Endothelial cell of umbilical vein (primary cell): ENCODE data around the gene IL3RA. TPM values are rescaled to one million over a fixed set of nuclear protein-coding genes. Genes with fewer than 3 reads are reported as not detected.

Experiments
- BruUV-seq: library from RNA; stranded (reverse); fragments of 400-500 nt; replicated peaks from 2 replicates; lab custom pipeline; 2021; lab: Mats Ljungman, UMichigan
- CTCF ChIA-PET: fragments of 300-600, 350-600 bp; sonication (Branson Sonifier 250); formaldehyde crosslinking; loops from one replicate; lab custom pipeline; 2021; ENCODE audit warnings: antibody characterized with exemption, inconsistent platforms; lab: Charles Lee
- POLR2A ChIA-PET: fragments of 300-600, 350-600 bp; sonication (Branson Sonifier 250); formaldehyde crosslinking; loops from one replicate; lab custom pipeline; 2021; ENCODE audit warnings: antibody characterized with exemption, inconsistent platforms; lab: Charles Lee
- DNase-seq: peaks from one replicate; pipeline ENCODE4 v3.0.0-alpha.2; 2011; ENCODE audit warnings: low read depth, low spot score
- FAIRE-seq: peaks from 2 replicates; lab custom pipeline; 2011; peaks lifted over from hg19 to GRCh38; lab: Jason Lieb, UNC
- H2AFZ ChIP-seq: 2 replicates; pipeline ENCODE4 v1.6.0; 2012; ENCODE audit warnings: low read depth, low read length, control low read depth, inconsistent platforms
- H3K27ac ChIP-seq: 2 replicates; pipeline ENCODE4 v1.5.1; 2011; ENCODE audit warnings: low read depth, mild to moderate bottlenecking, control low read depth, low read length, moderate library complexity; ENCODE audit not compliant: insufficient read depth
- H3K27me3 ChIP-seq, 2 experiments: 2 replicates each; pipeline versions ENCODE4 v1.6.0 to v1.6.1; 2011; ENCODE audit warnings: low read length in 2 of 2, mixed read lengths in 1 of 2; ENCODE audit not compliant: control insufficient read depth in 2 of 2, insufficient read depth in 2 of 2
- H3K36me3 ChIP-seq, 2 experiments: 2 replicates in 1 of 2; 3 replicates in 1 of 2; pipeline ENCODE4 v1.5.1; 2011; ENCODE audit warnings: low read length in 2 of 2, mild to moderate bottlenecking in 1 of 2, moderate library complexity in 1 of 2; ENCODE audit not compliant: control insufficient read depth in 2 of 2, insufficient read depth in 2 of 2; ENCODE audit errors: extremely low read depth in 1 of 2
- H3K4me1 ChIP-seq: 3 replicates; pipeline ENCODE4 v1.5.1; 2011; ENCODE audit warnings: mild to moderate bottlenecking, low read length; ENCODE audit not compliant: control insufficient read depth, insufficient read depth; ENCODE audit errors: extremely low read depth
- H3K4me2 ChIP-seq: 2 replicates; pipeline ENCODE4 v1.6.1; 2011; ENCODE audit warnings: low read length, control low read depth, mixed read lengths; ENCODE audit not compliant: insufficient read depth
- H3K4me3 ChIP-seq, 3 experiments: fragments of 200-600 bp in 1 of 3; sonication (generic), shearing (Covaris generic) in 1 of 3; replicated peaks in 1 of 3; 2 replicates each; pipeline ENCODE4 v1.5.1; 2011 to 2016; ENCODE audit warnings: control low read depth in 3 of 3, low read length in 3 of 3, mild to moderate bottlenecking in 2 of 3, inconsistent platforms in 1 of 3, low read depth in 1 of 3, moderate library complexity in 1 of 3; ENCODE audit not compliant: insufficient read depth in 1 of 3
- H3K79me2 ChIP-seq: 2 replicates; pipeline ENCODE4 v1.6.0; 2012; ENCODE audit warnings: low read length, inconsistent platforms; ENCODE audit not compliant: control insufficient read depth, insufficient read depth
- H3K9ac ChIP-seq: replicated peaks from 2 replicates; pipeline ENCODE3; 2011; ENCODE audit warnings: low read length, control low read depth; ENCODE audit not compliant: insufficient read depth; ENCODE audit errors: extremely low read depth
- H3K9me1 ChIP-seq: replicated peaks from 3 replicates; pipeline ENCODE4 v1.6.0; 2011; ENCODE audit warnings: mild to moderate bottlenecking, low read length; ENCODE audit not compliant: control insufficient read depth, insufficient read depth; ENCODE audit errors: extremely low read depth
- H3K9me3 ChIP-seq: replicated peaks from 2 replicates; pipeline ENCODE4 v1.5.1; 2012; ENCODE audit warnings: low read length, inconsistent platforms; ENCODE audit not compliant: control insufficient read depth, insufficient read depth
- H4K20me1 ChIP-seq: replicated peaks from 2 replicates; pipeline ENCODE3; 2011; ENCODE audit warnings: mild to moderate bottlenecking, low read length; ENCODE audit not compliant: control insufficient read depth, insufficient read depth; ENCODE audit errors: extremely low read depth
- CTCF ChIP-seq, 2 donors: IDR thresholded peaks; 1 replicate in 1 of 2; 2 replicates in 1 of 2; pipeline ENCODE4 v1.5.1; 2011; ENCODE audit warnings: low read length in 2 of 2, mild to moderate bottlenecking in 2 of 2, moderate library complexity in 2 of 2, control low read depth in 1 of 2, inconsistent platforms in 1 of 2, low read depth in 1 of 2; ENCODE audit not compliant: insufficient read depth in 1 of 2; ENCODE audit errors: extremely low read depth in 1 of 2
- EZH2 ChIP-seq: IDR thresholded peaks from 2 replicates; pipeline ENCODE4 v1.6.1; 2012; ENCODE audit warnings: borderline replicate concordance, low read depth, mild to moderate bottlenecking, moderate library complexity, low read length, inconsistent platforms; ENCODE audit not compliant: severe bottlenecking
- FOS ChIP-seq: IDR thresholded peaks from 2 replicates; pipeline ENCODE4 v1.6.1; 2011; ENCODE audit warnings: mild to moderate bottlenecking, low read length, moderate library complexity, borderline replicate concordance; ENCODE audit not compliant: insufficient read depth
- GATA2 ChIP-seq: IDR thresholded peaks from 2 replicates; pipeline ENCODE4 v1.7.0; 2011; ENCODE audit warnings: low read depth, mild to moderate bottlenecking, moderate library complexity, mixed read lengths, low read length; ENCODE audit not compliant: insufficient read length, insufficient read depth
- JUN ChIP-seq: IDR thresholded peaks from 2 replicates; pipeline ENCODE4 v1.6.1; 2011; ENCODE audit warnings: borderline replicate concordance, low read depth; ENCODE audit not compliant: insufficient read length, insufficient read depth
- MYC ChIP-seq: IDR thresholded peaks from one replicate; pipeline ENCODE4 v1.6.1; 2011; ENCODE audit warnings: mild to moderate bottlenecking, low read depth, low read length
- POLR2A ChIP-seq: IDR thresholded peaks from 2 replicates; pipeline ENCODE4 v1.6.1; 2012; ENCODE audit warnings: low read depth, mild to moderate bottlenecking, control low read depth, low read length
- POLR2AphosphoS5 ChIP-seq: IDR thresholded peaks from 2 replicates; pipeline ENCODE4 v1.6.1; 2012; ENCODE audit warnings: low read depth, mild to moderate bottlenecking, control low read depth, low read length, moderate library complexity; ENCODE audit not compliant: insufficient read depth
- dilution Hi-C: fragments of 300-500 bp; cut with MboI; formaldehyde crosslinking; loops from one replicate; pipeline ENCODE4 v1.15.0; 2019; ENCODE audit warnings: low sequenced_read_pairs; ENCODE audit not compliant: extremely low pct_ligation_motif_present
- intact Hi-C: fragments of 100-400 bp; cut with micrococcal nuclease; formaldehyde crosslinking; loops from one replicate; pipeline ENCODE4 v1.10.0; 2022
- polyA plus RNA-seq, 4 experiments: library from polyadenylated mRNA; depleted of rRNA in 3 of 4; stranded (reverse) in 3 of 4; unstranded in 1 of 4; fragments of >200 nt; gene quantifications; 2 replicates each; pipeline versions ENCODE4 v1.2.1 to v1.2.3, GENCODE V29; 2011 to 2012; ENCODE audit warnings: missing spikeins in 1 of 4
- total RNA-seq: library from RNA; stranded (reverse); gene quantifications from 2 replicates; pipeline ENCODE4 v1.2.3, GENCODE V29; 2021
- TF ChIP-seq, protein P1 (sequence below): IDR thresholded peaks from 2 replicates; pipeline ENCODE4 v1.6.1; 2011; ENCODE audit not compliant: insufficient read depth, insufficient read length

The IL3RA gene
- total and polyA plus RNA-seq, 2 donors (not counting 3 experiments of a cell fraction or from before 2014, with no cell fraction given) = 28.9 to 35.1 TPM

- CTCF ChIA-PET = no interaction called here
- Histone ChIP-seq H4K20me1 (no peaks in the 10 kb centered on the region), H3K4me2 (no peak overlapping the region), H3K9ac (no peak overlapping the region), H3K79me2 (no peaks in the 10 kb centered on the region), H3K27me3 (no peaks in the 10 kb centered on the region), H3K9me3 (no peaks in the 10 kb centered on the region), H3K36me3 (no peaks in the 10 kb centered on the region), H3K9me1 (no peaks in the 10 kb centered on the region), H3K4me3 (no peak overlapping the region), H2AFZ (no peak overlapping the region), H3K27ac (no peak overlapping the region), H3K4me1 (no peaks in the 10 kb centered on the region)
- FAIRE-seq (no peak), DNase-seq (no peak)
- TF ChIP-seq, protein P1, sequence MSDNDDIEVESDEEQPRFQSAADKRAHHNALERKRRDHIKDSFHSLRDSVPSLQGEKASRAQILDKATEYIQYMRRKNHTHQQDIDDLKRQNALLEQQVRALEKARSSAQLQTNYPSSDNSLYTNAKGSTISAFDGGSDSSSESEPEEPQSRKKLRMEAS = no peak
- TF ChIP-seq GATA2 (no peak), FOS (no peak), POLR2A (no peak), MYC (no peak), POLR2AphosphoS5 (no peak), JUN (no peak), EZH2 (no peak)
- BruUV-seq = no TSS peak
- dilution Hi-C loops = no loop called here
- intact Hi-C loops = no loop called here
- POLR2A ChIA-PET = no interaction called here
Measured at GRCh38 chrX:1325515-1326116, 11.0 kb upstream of the IL3RA start.

DNA sequence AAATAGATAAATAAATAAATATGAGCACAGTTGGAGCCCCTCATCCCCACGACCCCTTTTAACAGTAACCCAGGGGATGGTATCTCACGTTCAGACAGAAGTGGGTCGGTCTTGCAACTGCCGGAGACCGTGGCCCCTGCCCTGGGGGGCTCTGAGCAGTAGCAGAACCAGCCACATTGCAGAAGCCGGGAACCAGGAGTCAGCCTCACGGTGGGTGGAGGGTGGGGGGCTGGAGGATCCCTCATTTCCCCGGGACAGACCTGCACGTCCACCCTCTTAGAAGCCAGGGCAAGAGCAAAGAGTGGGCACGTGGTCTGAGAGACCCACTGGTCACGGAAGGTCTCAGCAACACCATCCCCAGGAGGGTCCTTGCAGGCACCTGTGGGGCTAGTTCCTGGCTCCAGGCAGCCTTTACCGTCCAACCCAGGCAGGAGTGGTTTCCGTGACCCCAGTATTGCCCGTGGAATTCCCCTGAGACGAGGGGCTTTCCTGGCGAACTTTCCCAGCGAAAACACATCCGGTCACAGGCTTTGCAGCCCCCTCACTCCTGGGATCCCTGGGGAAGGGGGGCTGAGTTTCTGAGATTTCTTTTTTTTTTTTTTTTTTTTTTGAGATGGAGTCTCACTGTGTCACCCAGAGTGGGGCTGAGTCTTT, 8.8 kb upstream of the IL3RA start:
- Histone ChIP-seq H3K4me3 (no peak overlapping the region), H4K20me1 (no peaks in the 10 kb centered on the region), H3K9me1 (no peaks in the 10 kb centered on the region), H3K4me1 (no peaks in the 10 kb centered on the region), H3K9ac (no peak overlapping the region), H3K36me3 (no peaks in the 10 kb centered on the region), H2AFZ (no peak overlapping the region), H3K9me3 (no peaks in the 10 kb centered on the region), H3K4me2 (no peak overlapping the region), H3K27me3 (no peaks in the 10 kb centered on the region), H3K79me2 (no peaks in the 10 kb centered on the region), H3K27ac (no peak overlapping the region)
- intact Hi-C loops (no loop called here), dilution Hi-C loops (no loop called here)
- no peak for FAIRE-seq
- TF ChIP-seq MYC = no peak
- TF ChIP-seq CTCF (IDR thresholded peaks at IDR 0.05; ENCODE audit: extremely low read depth in 1 of 2, insufficient read depth in 1 of 2, low read depth in 1 of 2, low read length in 2 of 2) = no peak
- TF ChIP-seq POLR2AphosphoS5 = no peak
- TF ChIP-seq, protein P1 = no peak
- no peak for TF ChIP-seq EZH2
- TF ChIP-seq FOS = no peak
- TF ChIP-seq JUN = no peak
- TF ChIP-seq POLR2A = no peak
- TF ChIP-seq GATA2 = no peak
- ChIA-PET POLR2A (no interaction called here), CTCF (no interaction called here)
- DNase-seq = no peak
- BruUV-seq = no TSS peak
